Measurements from ENCODE around the gene SF3B6. TPM values are rescaled to one million over a fixed set of nuclear protein-coding genes. Genes with fewer than 3 reads are reported as not detected.
"Not testable (repeated sequence)": the region's sequence is repeated elsewhere in the genome, so short reads cannot be mapped to it uniquely, and the experiment has no call there.

SF3B6 gene
- total RNA-seq, 1 donor from 2014 or later = 124 TPM

- DNase-seq = not testable (repeated sequence)
These were observed 17.1 kb upstream of the SF3B6 start for GRCh38 chr2:24093270-24093669.

GRCh38 chr2:24088821-24089359, 12.8 kb upstream of the SF3B6 start:
- no peak for DNase-seq

GRCh38 chr2:24087032-24087431, 10.9 kb upstream of the SF3B6 start:
- no peak for DNase-seq

GRCh38 chr2:24086241-24086640, 10.1 kb upstream of the SF3B6 start:
- no peak for DNase-seq

- DNase-seq = no peak
These were observed 9.0 kb upstream of the SF3B6 start for GRCh38 chr2:24085200-24085489.

- peak; percentile 68 for DNase-seq
These were observed 8.5 kb upstream of the SF3B6 start, which contains the start of gene TP53I3 for GRCh38 chr2:24084386-24085199. TP53I3 (minus strand) TSS chr2:24084834; CDS start chr2:24084326, 508 bp downstream.

- no peak for DNase-seq
These were observed 7.7 kb upstream of the SF3B6 start for GRCh38 chr2:24083567-24084385.

GRCh38 chr2:24082787-24083566, 6.9 kb upstream of the SF3B6 start:
- DNase-seq = no peak

GRCh38 chr2:24080701-24081100, 4.6 kb upstream of the SF3B6 start:
- no peak for DNase-seq

- DNase-seq = no peak
These were observed 1.8 kb upstream of the SF3B6 start for GRCh38 chr2:24077879-24078278.

- DNase-seq = no peak
These were observed 1.4 kb upstream of the SF3B6 start for GRCh38 chr2:24077535-24077877.

GRCh38 chr2:24076849-24077534, 866 bp upstream of the SF3B6 start:
- DNase-seq = no peak

- no peak for DNase-seq
These were observed 867 bp downstream of the SF3B6 start for GRCh38 chr2:24075259-24075658.

- DNase-seq = no peak
These were observed 2.3 kb downstream of the SF3B6 start for GRCh38 chr2:24073816-24074215.

GRCh38 chr2:24072259-24072658, 3.9 kb downstream of the SF3B6 start:
- DNase-seq = no peak

- no peak for DNase-seq
These were observed 10.8 kb downstream of the SF3B6 start for GRCh38 chr2:24065341-24065740.

- DNase-seq = no peak
These were observed 17.4 kb downstream of the SF3B6 start for GRCh38 chr2:24058564-24059271.

GRCh38 chr2:24055750-24056149, 20.4 kb downstream of the SF3B6 start:
- no peak for DNase-seq

GRCh38 chr2:24054366-24055010, 21.6 kb downstream of the SF3B6 start:
- DNase-seq = no peak

GRCh38 chr2:24052951-24053350, 23.2 kb downstream of the SF3B6 start:
- no peak for DNase-seq

- DNase-seq = no peak
These were observed 24.3 kb downstream of the SF3B6 start for GRCh38 chr2:24051833-24052232.

Measured in occipital lobe (tissue), 2 donors.